IPS DF 6.9 (cell line): Measurements from ENCODE around the gene ARID1B.
A peak's percentile ranks its signal among the peaks of the same experiment; 100 is the strongest.

Source experiments
- DNase-seq: peaks from one replicate; pipeline ENCODE4 v3.0.0-alpha.2; 2013; ENCODE audit warnings: low read depth, low spot score
- H3K27ac ChIP-seq: one replicate; pipeline ENCODE4 v1.5.1; 2013; ENCODE audit warnings: low read length, control low read depth
- H3K27me3 ChIP-seq: 2 replicates; pipeline ENCODE4 v1.6.1; 2013; ENCODE audit warnings: mild to moderate bottlenecking, low read length; ENCODE audit not compliant: control insufficient read depth, insufficient read depth
- H3K36me3 ChIP-seq: 2 replicates; pipeline ENCODE4 v1.6.1; 2013; ENCODE audit warnings: low read length; ENCODE audit not compliant: control insufficient read depth, insufficient read depth
- H3K4me1 ChIP-seq: 2 replicates; pipeline ENCODE4 v1.6.1; 2013; ENCODE audit warnings: low read length; ENCODE audit not compliant: control insufficient read depth, insufficient read depth
- H3K4me3 ChIP-seq: 2 replicates; pipeline ENCODE4 v1.5.1; 2013; ENCODE audit warnings: mild to moderate bottlenecking, low read length
- H3K9me3 ChIP-seq: 2 replicates; pipeline ENCODE4 v1.6.1; 2013; ENCODE audit warnings: low read length, inconsistent platforms; ENCODE audit not compliant: control insufficient read depth, insufficient read depth
- WGBS: extraction: QIAGEN DNeasy Blood & Tissue Kit; methylation state at CpG from one replicate; pipeline ENCODE4 v1.1.7; 2013; ENCODE audit warnings: mixed read lengths, missing lambda C conversion rate; ENCODE audit not compliant: insufficient read length, insufficient coverage; 5-methylcytosine and 5-hydroxymethylcytosine counted together

ARID1B gene

GRCh38 chr6:156865019-156865629, 87.9 kb downstream of the ARID1B start:
- no peaks in the 10 kb centered on the region for H3K36me3 ChIP-seq
- H3K27me3 ChIP-seq: no peaks in the 10 kb centered on the region
- DNase-seq: no peak
- WGBS: no CpG with 5 or more reads among the region's 1 CpG
- H3K9me3 ChIP-seq: no peaks in the 10 kb centered on the region
- H3K27ac ChIP-seq: no peak overlapping the region
- peaks cover 4% of the 10 kb centered on the region; the same call in 1 of the 2 replicates for H3K4me1 ChIP-seq
- no peak overlapping the region for H3K4me3 ChIP-seq

DNA sequence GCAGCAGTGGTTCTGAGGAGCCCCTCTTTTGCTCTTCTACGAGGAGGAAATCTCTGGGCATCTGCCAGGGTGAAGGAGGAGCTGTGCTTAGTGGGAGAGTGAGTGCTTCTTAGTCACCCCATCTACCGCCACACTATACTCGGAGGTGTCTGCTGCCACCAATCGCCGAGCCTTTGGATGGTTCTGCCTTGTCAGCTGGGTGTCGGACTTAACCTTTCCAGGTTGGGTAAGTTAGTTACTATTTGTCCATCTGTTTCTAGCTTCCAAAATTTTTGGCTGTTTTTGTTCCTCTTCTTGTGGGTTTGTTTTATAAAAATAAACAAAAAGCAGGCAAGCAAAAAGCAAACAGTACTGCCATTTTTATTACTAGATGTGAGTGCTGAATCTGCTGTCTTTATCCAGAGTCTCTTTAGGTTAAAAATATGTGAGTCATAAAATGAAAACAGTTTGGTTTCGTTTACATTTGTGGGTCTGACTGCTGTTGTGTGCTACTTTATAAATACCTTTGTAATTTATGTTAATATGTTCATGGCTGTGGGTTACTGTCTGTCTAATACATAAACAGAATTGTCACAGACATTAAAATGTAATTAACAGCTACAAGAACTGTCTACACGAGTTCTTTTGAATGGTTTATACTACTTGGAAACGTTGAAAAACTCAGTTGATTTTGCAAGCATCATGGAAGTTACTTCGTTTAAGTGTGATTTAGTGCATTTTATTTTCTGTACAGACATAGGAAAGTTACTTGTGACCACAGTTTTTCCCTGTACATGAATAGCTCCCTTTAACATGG, 89.2 kb downstream of the ARID1B start:
- no peaks in the 10 kb centered on the region for H3K27me3 ChIP-seq
- no peaks in the 10 kb centered on the region for H3K9me3 ChIP-seq
- H3K4me1 ChIP-seq: peaks cover 4% of the 10 kb centered on the region; the same call in 1 of the 2 replicates
- no peaks in the 10 kb centered on the region for H3K36me3 ChIP-seq
- no peak overlapping the region for H3K4me3 ChIP-seq
- no CpG with 5 or more reads among the region's 10 CpGs for WGBS
- DNase-seq: no peak
- H3K27ac ChIP-seq: no peak overlapping the region

GRCh38 chr6:156867121-156867520, 89.9 kb downstream of the ARID1B start:
- Histone ChIP-seq H3K4me1 (peaks cover 4% of the 10 kb centered on the region; the same call in 1 of the 2 replicates), H3K4me3 (no peak overlapping the region), H3K36me3 (no peaks in the 10 kb centered on the region), H3K9me3 (no peaks in the 10 kb centered on the region), H3K27ac (no peak overlapping the region), H3K27me3 (no peaks in the 10 kb centered on the region)
- no peak for DNase-seq
- no CpG with 5 or more reads among the region's 2 CpGs for WGBS

GRCh38 chr6:156868385-156868784, 91.2 kb downstream of the ARID1B start:
- WGBS: no CpG with 5 or more reads among the region's 3 CpGs
- no peak overlapping the region for H3K27ac ChIP-seq
- H3K9me3 ChIP-seq: no peaks in the 10 kb centered on the region
- no peaks in the 10 kb centered on the region for H3K27me3 ChIP-seq
- 0 out of 2 replicates have a peak, but pooled peaks cover 4% of the 10 kb centered on the region for H3K4me1 ChIP-seq
- H3K36me3 ChIP-seq: no peaks in the 10 kb centered on the region
- H3K4me3 ChIP-seq: no peak overlapping the region
- no peak for DNase-seq

- Histone ChIP-seq H3K27me3 (no peaks in the 10 kb centered on the region), H3K27ac (no peak overlapping the region), H3K36me3 (no peaks in the 10 kb centered on the region), H3K9me3 (no peaks in the 10 kb centered on the region), H3K4me3 (no peak overlapping the region), H3K4me1 (0 out of 2 replicates have a peak, but pooled peaks cover 4% of the 10 kb centered on the region)
- no CpG with 5 or more reads among the region's 13 CpGs for WGBS
- no peak for DNase-seq
Observed at GRCh38 chr6:156869980-156870398, 92.8 kb downstream of the ARID1B start.

- no peak overlapping the region for H3K27ac ChIP-seq
- H3K36me3 ChIP-seq: no peaks in the 10 kb centered on the region
- no peak overlapping the region for H3K4me3 ChIP-seq
- WGBS: no CpG with 5 or more reads among the region's 5 CpGs
- no peaks in the 10 kb centered on the region for H3K9me3 ChIP-seq
- no peak for DNase-seq
- H3K4me1 ChIP-seq: 0 out of 2 replicates have a peak, but pooled peaks cover 3% of the 10 kb centered on the region
- H3K27me3 ChIP-seq: no peaks in the 10 kb centered on the region
Observed at GRCh38 chr6:156870924-156871539, 93.9 kb downstream of the ARID1B start.

DNA sequence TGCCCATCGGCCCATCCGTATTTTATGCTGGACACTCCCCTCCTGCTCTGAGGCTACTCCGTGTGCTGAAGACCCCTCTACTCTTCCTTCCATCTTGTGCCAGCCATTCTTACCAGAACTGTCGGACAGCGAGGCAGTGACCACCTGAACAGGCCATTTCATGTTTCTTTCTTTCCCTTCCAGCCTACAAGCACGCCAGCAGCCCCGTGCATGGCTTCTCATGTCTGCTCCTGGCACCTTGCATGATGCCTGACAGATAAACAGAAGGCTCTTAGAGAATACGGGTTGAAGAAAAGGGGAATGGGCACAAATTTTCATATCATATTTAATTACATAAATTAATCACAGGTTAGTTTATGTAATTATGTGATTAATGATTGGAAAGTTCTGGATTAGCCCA, 95.7 kb downstream of the ARID1B start:
- no peak for DNase-seq
- H3K27ac ChIP-seq: no peak overlapping the region
- no peak overlapping the region for H3K4me3 ChIP-seq
- H3K4me1 ChIP-seq: peaks cover 4% of the 10 kb centered on the region; the same call in 1 of the 2 replicates
- no peaks in the 10 kb centered on the region for H3K9me3 ChIP-seq
- no CpG with 5 or more reads among the region's 8 CpGs for WGBS
- H3K27me3 ChIP-seq: no peaks in the 10 kb centered on the region
- H3K36me3 ChIP-seq: no peaks in the 10 kb centered on the region

- H3K36me3 ChIP-seq: no peaks in the 10 kb centered on the region
- DNase-seq: no peak
- WGBS: no CpG with 5 or more reads among the region's 10 CpGs
- no peaks in the 10 kb centered on the region for H3K27me3 ChIP-seq
- no peaks in the 10 kb centered on the region for H3K9me3 ChIP-seq
- no peak overlapping the region for H3K27ac ChIP-seq
- H3K4me1 ChIP-seq: peaks cover 5% of the 10 kb centered on the region; the same call in 1 of the 2 replicates
- no peak overlapping the region for H3K4me3 ChIP-seq
Observed at GRCh38 chr6:156873654-156874380, 96.6 kb downstream of the ARID1B start.

- Histone ChIP-seq H3K9me3 (no peaks in the 10 kb centered on the region), H3K27ac (no peak overlapping the region), H3K4me3 (no peak overlapping the region), H3K27me3 (no peaks in the 10 kb centered on the region), H3K4me1 (peaks cover 5% of the 10 kb centered on the region; the same call in 1 of the 2 replicates), H3K36me3 (no peaks in the 10 kb centered on the region)
- no CpG with 5 or more reads among the region's 2 CpGs for WGBS
- DNase-seq: no peak
Observed at GRCh38 chr6:156875062-156875461, 97.9 kb downstream of the ARID1B start.

- peak; percentile 39 for DNase-seq
- WGBS: no CpG with 5 or more reads among the region's 11 CpGs
Observed at GRCh38 chr6:156876302-156876701, 99.1 kb downstream of the ARID1B start.

More at GRCh38 chr6:156876302-156876701, 99.1 kb downstream of the ARID1B start:
- Histone ChIP-seq H3K27me3 (no peaks in the 10 kb centered on the region), H3K4me3 (no peak overlapping the region), H3K9me3 (no peaks in the 10 kb centered on the region), H3K36me3 (no peaks in the 10 kb centered on the region), H3K27ac (no peak overlapping the region), H3K4me1 (peaks cover 5% of the 10 kb centered on the region; the same call in 1 of the 2 replicates)
